GM04504 (cell line): ENCODE results near the gene EYS.
"Not testable (repeated sequence)": the region's sequence is repeated elsewhere in the genome, so short reads cannot be mapped to it uniquely, and the experiment has no call there.

ENCODE experiments used
- DNase-seq: peaks from one replicate; pipeline ENCODE4 v3.0.0-alpha.2; 2012; ENCODE audit warnings: low read depth

Gene EYS

GRCh38 chr6:64041373-64041772 is 1665.7 kb downstream of the EYS start:
- DNase-seq: no peak

GRCh38 chr6:64040113-64040512 is 1666.9 kb downstream of the EYS start:
- DNase-seq: no peak

DNA sequence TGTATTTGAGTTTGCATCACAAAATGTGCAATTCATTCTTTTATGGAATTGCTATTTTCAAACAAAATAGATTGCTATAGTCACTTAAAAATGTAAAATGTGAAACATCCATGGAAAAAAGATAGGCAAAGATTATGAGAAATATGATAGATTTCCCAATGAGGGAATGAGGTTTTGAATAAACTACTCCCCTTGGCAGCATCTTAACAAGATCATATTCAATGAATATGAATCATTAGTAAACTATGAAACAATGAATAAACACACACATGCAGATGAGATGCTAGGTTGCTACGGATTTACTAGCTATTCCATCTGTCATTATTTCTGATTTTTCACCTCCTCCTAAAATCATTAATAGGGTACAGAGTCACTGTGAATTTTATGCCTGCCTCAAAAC is 1669.6 kb downstream of the EYS start:
- DNase-seq: no peak

DNA sequence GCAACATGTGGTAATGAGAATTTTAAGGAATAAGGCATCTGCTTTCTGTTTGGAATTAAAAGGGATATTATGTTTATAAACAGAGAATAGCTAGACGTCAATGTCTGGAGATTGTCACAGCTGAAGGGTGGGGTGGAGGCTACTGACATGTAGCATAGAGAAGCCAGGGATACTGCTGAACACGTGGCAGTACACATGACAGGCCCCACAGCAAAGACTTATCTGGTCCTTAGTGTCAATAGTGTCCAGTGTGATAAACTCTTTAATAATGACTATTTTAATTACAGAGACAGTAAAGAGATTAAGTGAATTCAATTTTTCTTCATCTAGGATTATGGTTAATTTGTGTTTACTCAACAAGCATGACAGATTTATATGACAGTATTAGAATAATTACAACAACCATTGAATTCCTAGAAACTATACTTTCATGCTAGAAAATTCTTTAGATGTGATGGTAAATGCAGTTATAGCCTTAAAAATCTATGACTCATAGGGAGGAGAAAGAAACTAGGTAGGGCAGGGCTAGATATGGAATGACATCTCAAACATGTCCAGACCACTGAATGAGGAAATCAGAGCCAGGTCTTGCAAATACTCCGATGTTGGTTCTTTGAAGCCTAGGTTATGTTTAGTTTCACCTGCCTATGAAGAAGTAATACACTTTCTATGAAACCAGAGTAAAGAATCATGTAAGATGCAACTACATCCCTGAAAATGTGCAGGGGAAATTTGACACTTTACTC is 1671.9 kb downstream of the EYS start:
- no peak for DNase-seq

DNA sequence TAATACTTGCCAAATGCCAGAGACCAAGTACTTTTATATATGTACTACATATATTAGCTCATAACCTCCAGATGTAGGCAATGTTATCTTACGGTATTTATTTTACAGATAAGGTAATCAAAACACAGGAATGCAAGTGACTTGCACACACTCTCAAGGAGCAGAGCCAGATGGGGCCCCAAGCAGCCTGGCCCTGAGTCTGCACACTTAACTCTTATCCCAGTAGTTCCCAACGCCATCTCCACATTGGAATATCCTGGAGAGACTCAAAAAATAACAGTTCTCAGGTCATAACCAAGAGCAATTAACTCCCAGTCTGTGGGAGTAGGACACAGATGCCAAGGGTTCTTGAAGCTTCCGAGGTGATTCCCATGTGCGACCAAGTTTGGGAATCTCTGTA is 1672.7 kb downstream of the EYS start:
- no peak for DNase-seq

DNA sequence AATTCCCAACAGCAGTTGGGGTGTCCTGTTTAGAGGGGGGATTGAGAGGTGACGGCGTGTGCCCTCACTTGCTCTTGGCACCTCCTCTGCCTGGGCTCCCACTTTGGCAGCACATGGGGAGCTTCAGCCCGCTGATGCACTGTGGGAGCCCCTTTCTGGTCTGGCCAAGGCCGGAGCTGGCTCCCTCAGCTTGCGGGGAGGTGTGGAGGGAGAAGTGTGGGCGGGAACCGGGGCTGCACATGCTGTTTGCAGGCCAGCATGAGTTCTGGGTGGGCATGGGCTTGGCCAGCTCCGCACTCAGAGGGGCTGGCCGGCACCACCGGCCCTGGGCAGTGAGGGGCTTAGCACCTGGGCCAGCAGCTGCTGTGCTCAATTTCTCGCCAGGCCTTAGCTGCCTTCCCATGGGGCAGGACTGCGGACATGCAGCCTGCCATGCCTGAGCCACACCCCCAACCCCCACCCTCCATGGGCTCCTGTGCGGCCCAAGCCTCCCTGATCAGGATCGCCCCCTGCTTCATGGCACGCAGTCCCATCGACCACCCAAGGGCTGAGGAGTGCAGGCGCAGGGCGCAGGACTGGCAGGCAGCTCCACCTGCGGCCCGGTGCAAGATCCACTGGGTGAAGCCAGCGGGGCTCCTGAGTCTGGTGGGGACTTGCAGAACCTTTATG is 1675.9 kb downstream of the EYS start:
- DNase-seq: not testable (repeated sequence)

GRCh38 chr6:64023693-64024092 is 1683.3 kb downstream of the EYS start:
- DNase-seq: no peak

GRCh38 chr6:64014595-64014994 is 1692.4 kb downstream of the EYS start:
- DNase-seq: no peak

- DNase-seq: no peak
Measured at GRCh38 chr6:64013011-64013410, 1694.0 kb downstream of the EYS start.

DNA sequence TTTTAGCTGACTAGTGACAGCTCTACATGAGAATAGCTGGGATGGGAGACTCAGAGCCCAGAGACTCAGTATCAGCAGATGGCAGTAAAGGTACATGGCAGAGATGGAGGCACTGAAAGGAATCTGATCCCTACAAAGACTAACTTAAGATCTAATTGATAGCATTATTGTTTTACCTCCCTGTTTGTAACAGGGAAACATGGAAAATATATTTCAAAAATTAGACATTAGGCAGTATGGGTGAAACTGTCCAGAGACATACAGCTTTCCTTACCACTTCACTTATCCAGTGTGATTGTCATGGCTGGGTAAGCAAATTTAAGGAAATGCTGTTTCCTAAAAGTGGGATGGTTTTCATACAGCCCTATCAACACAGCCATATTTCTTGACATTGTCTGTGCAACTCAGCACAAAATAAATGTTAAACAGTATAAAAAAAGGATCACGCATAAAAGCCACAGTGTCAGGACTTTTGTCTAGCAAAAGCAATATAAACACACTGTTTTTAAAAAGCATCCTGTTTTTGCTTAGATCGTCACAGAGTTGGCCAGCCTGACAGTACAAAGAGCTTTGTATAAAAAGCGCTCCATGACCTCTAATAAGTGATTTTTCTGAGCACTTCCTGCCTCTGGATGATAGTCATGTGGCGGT is 1694.5 kb downstream of the EYS start:
- DNase-seq: no peak

DNA sequence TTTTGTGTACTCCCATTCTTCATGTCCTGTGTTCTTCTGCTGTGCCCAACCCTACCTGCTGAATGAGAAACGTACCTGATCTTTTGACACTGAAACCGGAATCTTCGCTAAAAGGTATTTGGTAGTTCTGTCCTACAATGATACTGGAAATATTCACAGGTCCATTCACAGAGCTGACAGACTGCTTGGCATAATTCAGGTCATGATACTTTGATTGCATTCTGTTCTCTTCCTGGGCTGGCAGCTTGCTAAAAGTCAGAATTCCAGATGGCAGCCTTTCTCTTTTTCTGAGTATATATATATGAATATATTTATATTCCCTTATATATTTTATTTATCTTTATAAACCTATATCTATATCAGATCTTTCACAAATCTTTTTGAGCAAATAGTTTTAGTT is 1696.4 kb downstream of the EYS start:
- DNase-seq: no peak

GRCh38 chr6:64010010-64010409 is 1697.0 kb downstream of the EYS start:
- DNase-seq: no peak

GRCh38 chr6:64006246-64006645 is 1700.8 kb downstream of the EYS start:
- DNase-seq: no peak

DNA sequence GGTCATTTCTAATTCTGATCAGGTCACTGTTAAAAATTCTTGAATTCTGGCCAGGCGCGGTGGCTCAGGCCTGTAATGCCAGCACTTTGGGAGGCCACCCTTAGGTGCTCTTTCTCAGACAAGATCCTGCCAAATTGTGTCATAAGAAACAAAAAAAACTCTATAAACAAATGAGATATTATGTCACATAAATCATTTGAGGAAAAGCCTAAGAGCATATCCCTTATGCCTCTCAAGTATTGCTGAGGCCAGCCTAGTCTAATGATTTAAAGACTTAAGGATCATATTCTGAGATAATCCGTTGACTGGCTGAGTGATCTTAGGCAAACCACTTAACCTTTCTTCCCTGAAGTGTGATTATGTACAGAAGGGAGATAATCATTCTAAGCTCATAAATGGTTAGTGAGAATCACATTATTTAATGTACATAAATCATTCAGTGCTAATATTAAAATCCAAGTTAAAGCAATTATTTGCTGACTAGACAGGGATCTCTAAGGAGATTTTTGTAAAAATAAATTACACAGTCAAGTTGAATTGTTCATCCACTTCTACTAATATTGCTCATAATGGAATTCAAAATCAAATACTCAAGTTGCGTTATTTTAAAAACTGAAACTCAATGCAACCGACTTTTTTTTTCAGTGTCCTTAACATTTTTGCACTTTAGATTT is 1706.1 kb downstream of the EYS start:
- DNase-seq: no peak

GRCh38 chr6:63999613-64000012 is 1707.4 kb downstream of the EYS start:
- no peak for DNase-seq

DNA sequence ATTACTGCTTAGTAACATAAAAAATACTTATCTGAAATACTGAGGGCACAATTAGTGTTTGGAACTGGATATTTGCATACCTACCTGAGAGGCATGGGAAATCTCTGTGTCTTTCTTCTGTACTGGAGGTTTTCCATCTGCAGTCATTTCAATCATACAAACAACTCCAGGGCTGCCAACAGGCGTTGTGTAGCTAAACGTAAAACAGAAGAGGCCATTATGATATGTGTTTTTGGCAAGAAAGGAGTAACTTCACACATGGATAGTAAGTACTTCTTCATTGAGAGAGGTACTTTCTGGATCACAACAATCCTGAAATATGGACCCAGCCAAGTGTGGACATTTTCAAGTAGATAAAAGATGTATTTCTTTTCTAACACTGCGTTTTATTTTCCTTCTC is 1708.0 kb downstream of the EYS start:
- no peak for DNase-seq

- DNase-seq: no peak
Measured at GRCh38 chr6:63997734-63998133, 1709.3 kb downstream of the EYS start.

DNA sequence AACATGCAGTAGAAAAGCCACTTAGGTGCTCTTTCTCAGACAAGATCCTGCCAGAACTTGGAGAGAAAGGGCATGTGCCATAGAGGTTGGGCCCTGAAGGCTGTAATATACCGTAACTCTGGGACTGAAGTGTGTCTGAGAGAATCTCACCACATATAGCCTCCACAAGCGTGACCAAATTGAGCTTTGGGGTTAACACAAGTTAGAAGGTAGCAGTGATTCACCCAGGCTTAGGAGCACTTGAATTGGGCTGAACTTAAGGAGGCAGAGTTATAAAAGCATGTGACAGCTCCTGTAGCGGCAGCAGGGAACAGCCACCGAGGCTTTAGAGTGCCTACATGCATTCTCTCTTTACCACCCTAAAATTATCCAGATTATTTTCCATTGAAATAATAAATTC is 1709.8 kb downstream of the EYS start:
- DNase-seq: no peak

- DNase-seq: no peak
Measured at GRCh38 chr6:63985223-63985622, 1721.8 kb downstream of the EYS start.

DNA sequence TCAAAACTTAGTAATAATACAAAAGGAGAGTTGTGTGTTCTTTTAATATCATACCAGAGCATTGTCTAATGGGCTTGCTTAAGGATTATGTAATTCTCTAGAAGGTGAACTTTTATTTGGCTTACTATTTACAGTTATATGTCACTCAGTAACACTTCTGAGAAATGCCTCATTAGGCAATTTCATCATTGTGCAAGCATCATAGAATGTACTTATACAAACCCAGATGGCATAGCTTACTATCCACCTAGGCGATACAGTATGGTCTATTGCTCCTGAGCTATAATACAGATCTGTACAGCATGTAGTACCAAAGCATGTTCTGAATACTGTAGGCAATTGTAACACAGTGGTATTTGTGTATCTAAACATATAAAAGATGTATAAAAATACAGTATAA is 1731.3 kb downstream of the EYS start:
- no peak for DNase-seq

DNA sequence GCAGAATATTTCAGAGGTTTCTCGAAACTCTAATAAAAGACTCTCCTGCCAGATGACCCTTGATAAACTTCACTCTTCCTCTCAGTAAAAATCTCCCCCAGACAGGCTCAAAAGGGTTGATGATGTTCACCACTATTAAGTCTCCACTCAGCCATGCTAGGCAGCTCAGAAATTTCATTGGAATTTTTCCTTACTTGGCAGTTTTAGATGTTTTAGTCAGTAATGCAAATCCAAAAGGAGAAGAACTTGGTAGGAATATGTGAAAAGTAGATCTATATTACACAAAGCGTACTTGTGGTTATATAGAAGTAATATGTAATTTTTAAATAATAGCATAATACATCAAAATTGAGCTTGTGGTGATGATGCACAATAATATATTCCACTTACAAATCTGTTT is 1738.4 kb downstream of the EYS start:
- no peak for DNase-seq

- no peak for DNase-seq
Measured at GRCh38 chr6:63964366-63964765, 1742.7 kb downstream of the EYS start.

DNA sequence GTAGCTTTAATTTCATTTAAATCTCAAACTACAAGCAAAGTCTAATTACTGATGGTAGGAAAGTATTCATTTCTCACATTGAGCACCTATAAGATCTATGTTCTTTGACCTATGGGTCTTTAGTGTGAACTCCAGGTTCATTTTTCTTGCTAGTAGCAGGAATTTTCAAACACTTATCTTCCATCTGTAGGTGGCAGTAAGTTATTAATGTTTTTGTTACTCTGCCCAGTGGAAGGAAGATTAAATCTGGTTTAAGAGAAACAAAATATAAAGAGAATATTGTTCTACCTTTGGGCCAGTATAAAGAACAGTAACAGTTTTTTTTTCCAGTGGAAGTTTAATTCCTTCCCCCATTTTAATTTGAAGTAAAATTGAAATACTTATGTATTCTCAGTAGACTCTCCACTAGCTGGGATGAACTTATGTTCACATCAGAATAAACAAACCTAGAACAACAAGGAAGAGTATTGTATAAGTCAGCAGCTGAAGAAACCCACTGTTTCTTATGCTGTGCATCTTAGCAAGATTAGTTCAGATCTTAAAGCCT is 1743.2 kb downstream of the EYS start:
- DNase-seq: no peak
